ENCODE results near the gene RIMS4.

The RIMS4 gene

DNA sequence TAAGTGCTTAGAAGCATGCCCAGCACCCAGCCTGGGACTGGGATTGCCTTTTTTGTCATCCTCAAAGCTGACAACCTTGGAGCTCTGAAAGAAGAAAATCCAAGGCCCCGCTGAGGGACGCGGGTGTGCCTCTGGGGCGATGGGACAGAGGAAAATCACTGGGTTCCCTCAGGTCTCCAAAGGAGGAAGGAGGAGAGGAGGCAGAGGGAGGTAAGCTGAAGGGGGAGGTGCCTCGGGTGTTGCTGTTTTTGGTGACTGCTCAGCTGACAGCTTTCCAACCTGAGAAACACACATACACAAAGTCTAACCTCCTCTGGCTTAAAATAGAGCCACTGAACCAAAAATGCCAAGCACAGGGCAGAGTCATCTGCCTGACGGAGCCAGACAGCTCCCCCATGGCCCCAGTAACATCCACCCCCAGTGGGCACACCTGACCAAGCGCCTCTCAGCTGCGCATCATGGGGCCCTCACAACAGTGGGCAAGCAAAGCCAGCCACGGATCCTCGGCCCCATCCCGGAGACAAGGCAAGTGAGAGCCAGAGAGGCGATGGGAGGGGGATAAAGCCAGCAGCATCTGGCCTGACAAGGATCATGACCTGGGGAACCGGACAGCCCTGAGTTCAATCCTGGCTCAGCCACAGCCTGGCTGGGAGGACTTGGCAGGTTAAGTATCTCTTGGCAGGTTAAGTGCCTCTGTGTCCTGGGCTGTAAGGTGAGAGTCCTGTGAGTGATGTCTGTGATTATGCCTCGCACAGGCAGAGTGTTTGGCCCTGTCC lies 67.9 kb downstream of the RIMS4 start:
- no peak for DNase-seq (ENCODE audit: low read depth, low spot score)

DNA sequence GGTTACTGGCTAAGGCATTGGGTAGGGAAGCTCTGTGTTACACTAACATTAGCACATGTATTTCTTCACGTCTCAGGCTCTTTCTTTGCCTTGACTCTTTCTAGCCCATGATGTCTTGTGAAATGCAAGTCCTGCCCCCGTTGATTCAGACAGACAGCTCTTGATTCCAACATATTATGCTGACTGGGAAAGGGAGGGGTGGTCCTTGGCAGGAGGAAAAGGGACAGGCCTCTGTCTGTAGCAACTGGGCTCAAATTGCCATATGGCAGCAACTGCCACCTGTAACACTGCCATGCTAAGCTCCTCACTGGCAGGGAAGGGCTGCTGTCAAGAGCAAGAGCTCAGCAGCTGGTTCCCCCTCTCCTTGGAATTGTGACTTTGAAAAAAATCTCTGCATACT lies 70.4 kb downstream of the RIMS4 start:
- DNase-seq (ENCODE audit: low read depth, low spot score): no peak

DNA sequence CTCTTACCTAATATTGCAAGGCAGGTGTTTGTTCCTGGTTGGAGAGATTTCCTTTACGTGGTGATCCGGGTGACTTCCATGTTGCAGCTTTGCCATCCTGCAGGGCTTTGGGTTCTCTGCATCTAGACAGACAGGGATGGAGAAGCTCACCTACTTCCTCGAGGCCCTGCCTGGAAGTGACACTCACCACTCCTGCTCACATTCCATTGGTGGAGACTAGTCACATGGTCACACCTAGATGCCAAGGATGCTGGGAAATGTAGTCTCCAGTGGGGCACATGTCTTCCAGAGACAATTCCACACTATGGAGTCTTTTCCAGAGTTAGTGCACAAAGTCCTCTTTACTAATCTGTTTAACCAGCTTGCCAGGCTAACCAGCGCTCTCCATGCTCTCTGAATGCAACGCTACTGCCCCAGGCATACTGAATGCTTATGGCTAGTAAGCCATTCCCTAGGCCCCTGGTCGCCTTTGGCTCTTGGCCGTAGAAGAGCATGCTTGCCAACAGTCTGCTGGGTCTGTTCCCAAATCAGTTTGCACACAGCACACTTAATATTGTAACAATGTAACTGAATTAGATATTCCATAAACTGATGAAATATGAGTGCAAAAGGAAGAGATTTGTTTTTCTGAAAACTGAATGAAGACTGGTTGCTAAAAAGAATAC lies 71.4 kb downstream of the RIMS4 start:
- DNase-seq (ENCODE audit: low read depth, low spot score): peak; percentile 71

DNA sequence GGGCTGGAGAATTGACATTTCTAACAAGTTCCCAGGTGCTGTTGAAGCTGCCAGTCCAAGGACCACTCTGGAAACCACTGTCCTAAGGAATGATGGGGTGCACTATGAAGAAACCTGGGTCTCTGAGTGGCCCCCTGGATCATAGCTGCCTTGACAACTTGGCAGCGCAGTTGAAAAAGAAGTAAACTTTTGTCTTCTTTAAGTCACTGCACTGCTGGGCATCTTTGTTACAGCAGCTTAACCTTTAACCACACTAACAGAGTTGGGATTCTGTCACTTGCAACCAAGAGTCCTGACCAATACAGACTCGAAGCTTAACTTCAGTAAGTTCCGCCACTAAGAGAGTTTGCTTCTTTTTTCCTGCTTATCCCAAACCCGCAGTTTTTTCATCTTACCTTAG lies 73.2 kb downstream of the RIMS4 start:
- no peak for DNase-seq (ENCODE audit: low read depth, low spot score)

DNA sequence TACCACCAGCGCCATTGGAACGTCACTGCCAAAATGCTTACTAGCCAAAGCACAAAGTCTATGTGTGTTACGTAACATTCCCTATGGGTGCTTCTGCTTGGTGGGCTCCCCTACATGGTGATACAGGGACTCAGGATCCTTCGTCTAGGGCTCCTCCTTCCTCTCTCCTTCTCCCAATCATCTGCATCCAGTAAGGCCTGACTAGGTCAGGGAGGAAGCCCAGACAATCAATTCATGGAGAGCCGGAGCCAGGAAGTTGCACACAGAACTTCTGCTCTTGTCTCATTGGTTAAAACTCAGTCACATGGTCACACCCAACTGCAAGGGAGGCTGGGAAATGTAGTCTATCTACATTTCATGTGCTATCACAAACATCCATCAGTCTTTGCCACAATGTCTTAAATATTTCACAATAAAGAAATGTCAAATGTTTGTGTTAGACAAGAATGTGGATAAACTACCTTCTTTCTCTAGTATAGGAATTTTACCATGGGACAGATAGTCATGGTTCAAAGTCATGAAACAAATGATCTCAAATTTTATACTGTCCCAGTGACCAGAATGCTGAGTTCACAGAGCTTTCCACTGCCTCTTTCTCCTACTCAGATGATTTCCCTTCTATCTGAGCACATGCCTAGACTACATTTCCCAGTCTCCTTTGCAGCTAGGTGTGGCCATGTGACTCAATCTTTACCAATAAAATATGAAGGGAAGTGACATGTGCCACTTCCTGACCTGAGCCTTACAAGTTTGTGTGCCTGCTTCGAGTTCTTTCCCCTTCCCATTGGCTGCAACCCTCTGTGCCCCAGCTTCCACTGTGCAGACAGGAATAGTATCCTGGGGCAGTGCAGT lies 74.0 kb downstream of the RIMS4 start:
- peak; percentile 72 for DNase-seq (ENCODE audit: low read depth, low spot score)

DNA sequence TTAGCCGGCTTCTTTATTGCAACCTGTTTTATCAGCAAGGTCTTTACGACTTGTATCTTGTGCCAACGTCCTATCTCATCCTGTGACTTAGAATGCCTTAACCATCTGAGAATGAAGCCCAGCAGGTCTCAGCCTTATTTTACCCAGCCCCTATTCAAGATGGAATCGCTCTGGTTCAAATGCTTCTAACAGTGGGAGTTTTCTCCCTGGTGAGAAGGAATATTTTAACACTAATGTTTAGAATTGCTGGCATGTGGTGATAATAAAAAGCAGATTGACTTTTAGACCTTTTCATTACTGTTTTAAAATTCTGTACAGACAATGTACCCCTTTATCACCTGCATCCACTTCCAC lies 74.6 kb downstream of the RIMS4 start:
- no peak for DNase-seq (ENCODE audit: low read depth, low spot score)

DNA sequence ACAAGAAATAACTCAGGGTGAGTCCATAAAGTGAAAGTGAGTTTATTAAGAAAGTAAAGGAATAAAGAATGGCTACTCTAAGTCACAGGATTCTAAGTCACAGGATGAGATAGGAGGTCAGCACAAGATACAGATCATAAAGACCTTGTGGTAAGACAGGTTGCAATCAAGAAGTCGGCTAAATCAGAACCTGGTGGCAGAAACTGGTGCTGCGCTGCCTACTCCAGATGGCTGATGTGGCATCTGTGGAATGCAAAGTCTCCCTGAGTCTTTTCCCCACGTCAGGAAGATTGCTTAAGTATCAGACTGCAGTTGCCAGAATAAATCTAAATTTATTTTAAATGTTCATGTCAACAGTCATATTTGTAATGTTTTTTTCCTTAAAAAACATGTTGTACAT lies 75.4 kb downstream of the RIMS4 start:
- DNase-seq (ENCODE audit: low read depth, low spot score): peak; percentile 73

DNA sequence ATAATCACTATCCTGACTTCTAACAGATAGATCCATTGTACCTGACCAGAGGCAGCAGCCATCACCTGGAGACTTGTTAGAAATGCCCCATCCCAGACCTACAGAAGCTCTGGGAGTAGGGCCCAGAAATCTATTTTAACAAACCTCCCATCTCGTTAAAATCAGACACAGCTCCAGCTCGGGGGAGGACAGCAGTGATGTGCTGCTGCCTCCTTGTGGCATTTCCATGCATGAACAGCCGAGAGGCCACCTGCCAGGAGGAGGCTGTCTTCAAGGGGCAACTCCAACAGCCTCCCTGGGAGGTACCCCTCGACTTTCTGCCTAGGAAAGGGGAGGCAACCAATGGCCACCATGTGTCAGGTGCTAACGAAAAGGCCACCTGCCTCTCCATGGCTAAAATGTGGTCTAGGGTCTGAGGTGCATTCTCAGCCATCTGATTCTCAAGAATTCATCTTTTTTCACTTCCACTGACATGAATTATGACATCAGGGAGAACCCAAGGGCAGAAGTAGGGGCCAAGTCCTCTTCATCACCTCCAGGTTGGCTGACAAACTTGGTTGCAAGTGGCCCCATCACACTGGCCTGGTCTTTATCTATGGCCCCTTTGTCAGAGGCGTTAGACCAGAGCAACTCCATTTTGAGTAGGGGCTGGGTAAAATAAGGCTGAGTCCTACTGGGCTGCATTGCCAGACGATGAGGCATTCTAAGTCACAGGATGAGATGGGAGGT lies 76.8 kb downstream of the RIMS4 start:
- peak; percentile 88 for DNase-seq (ENCODE audit: low read depth, low spot score)

DNA sequence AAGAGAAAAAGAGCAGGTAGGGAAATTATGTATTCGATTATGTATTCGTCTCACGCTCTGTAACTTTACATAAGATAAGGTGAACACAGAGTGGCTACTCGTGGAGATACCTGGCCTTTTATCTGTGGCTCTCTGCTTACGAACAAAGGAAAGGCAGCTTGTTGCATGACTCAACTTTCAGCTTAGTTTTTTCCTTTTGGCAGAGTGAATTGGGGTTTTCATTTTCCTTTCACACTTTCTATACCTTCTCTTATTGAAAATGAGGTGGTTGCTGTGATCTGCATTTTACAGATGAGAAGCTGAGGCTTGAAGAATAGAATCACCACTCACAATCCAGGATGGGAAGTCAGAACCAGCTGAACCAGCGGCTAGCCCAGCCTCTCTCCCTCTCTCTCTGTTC lies 78.0 kb downstream of the RIMS4 start:
- peak; percentile 43 for DNase-seq (ENCODE audit: low read depth, low spot score)

DNA sequence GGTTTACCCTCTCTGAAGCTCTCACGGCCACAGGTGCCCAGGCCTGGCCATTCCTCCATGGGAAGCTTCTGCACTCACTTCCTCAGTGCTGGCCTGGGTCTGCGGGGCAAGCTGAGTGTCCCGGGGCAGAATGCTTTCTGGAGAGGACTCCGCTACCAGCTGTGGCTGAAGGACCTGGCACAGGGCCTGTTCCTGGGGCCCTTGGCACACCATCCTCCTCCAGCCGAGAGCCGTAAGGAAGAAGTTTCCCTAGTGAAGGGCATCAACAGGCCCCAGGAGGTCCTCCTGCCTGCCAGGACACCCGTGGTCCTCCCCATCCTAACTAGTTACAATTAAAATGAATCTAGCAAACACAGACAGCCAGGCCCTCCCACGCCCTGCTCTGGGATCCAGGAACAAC lies 78.7 kb downstream of the RIMS4 start:
- DNase-seq (ENCODE audit: low read depth, low spot score): no peak

DNA sequence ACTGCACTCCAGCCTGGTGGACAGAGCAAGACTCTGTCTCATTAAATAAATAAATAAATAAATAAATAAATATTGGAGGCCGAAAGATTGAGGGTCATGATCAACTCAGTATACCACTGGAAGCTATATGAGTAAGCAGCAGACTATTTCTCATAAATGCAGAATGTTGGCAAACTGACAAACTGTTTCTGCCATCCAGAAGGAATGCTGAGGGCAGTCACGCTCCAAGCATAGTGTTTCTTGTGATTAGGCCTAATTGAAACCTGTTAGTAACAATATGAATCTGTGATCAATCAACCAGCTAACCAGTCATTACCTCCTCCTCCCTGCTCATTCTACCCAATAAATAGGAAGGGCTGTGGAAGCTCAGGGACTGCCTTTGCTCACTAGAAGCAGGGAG lies 79.9 kb downstream of the RIMS4 start:
- DNase-seq (ENCODE audit: low read depth, low spot score): peak; percentile 87

DNA sequence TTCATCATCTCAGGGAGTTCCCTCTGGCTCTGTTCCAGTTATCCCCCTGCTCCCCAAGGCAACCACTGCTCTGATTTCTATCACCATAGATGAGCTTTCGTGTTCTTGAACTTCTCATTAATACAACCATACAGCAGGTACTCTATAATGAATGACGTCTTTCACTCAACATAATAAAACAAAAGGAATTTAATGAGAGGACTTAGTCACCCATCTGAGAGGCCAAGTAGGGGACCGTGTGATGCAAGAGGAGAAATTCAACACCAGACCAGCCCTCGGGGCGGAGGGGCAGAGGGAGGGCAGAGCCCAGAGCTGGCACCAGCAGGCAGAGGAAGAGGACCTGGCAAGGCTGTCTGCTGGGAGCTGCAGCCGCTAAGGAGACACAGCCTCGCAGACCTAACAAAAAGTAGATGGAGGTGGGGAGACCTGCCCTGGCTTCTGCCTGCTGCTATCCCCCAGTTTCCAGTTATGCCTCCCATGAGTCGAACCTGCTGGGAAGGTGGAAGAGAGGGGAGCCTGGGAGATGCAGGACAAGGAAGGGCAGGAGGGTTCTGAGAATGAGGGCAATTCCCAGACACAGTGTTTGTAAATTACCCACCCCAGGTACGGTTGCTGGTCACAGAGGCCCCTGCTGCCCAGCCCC lies 81.4 kb downstream of the RIMS4 start:
- peak; percentile 85 for DNase-seq (ENCODE audit: low read depth, low spot score)

DNA sequence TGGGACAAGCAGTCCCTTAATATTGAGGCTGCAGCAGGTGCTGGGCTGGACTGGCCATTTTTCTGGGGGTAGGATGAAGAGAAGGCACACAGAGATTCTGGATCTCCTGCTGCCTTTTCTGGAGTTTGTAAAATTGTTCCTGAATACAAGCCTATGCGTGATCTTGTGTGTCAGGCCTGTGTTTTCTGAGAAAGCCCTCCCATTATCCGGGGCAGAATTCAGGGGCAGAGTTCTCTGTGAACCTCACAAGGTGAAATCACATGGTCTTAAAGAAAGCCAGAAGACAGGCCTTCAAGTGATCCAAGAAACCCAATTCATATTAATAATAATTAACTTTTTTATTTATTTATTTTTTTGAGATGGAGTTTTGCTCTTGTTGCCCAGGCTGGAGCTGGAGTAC lies 82.7 kb downstream of the RIMS4 start:
- no peak for DNase-seq (ENCODE audit: low read depth, low spot score)

DNA sequence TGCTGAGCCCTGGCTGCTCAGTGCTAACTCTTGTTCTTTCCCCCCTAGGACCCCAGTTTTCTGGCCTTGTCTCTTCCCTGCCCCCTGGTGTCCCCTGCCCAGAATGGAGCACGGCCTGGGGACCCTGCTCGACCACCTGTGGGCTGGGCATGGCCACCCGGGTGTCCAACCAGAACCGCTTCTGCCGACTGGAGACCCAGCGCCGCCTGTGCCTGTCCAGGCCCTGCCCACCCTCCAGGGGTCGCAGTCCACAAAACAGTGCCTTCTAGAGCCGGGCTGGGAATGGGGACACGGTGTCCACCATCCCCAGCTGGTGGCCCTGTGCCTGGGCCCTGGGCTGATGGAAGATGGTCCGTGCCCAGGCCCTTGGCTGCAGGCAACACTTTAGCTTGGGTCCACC lies 83.3 kb downstream of the RIMS4 start:
- no peak for DNase-seq (ENCODE audit: low read depth, low spot score)

DNA sequence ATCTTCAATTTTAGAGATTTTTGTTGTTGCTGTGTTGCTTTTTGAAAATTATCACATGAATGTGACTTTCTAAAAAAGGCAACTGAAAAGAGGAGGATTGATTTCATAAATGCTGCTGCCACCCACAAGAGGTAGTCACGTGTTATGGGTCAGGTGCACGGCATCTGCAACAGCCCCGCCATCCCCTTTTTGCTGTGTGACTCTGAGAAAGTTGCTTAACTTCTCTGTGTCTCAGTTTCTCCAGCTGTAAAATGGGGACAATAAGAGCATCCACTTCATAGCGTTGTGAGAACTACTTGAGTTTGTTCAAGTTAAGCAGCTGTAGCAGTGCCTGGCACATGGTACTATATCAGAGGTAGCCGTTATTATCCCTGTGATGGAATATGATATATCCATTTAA lies 84.5 kb downstream of the RIMS4 start:
- no peak for DNase-seq (ENCODE audit: low read depth, low spot score)

DNA sequence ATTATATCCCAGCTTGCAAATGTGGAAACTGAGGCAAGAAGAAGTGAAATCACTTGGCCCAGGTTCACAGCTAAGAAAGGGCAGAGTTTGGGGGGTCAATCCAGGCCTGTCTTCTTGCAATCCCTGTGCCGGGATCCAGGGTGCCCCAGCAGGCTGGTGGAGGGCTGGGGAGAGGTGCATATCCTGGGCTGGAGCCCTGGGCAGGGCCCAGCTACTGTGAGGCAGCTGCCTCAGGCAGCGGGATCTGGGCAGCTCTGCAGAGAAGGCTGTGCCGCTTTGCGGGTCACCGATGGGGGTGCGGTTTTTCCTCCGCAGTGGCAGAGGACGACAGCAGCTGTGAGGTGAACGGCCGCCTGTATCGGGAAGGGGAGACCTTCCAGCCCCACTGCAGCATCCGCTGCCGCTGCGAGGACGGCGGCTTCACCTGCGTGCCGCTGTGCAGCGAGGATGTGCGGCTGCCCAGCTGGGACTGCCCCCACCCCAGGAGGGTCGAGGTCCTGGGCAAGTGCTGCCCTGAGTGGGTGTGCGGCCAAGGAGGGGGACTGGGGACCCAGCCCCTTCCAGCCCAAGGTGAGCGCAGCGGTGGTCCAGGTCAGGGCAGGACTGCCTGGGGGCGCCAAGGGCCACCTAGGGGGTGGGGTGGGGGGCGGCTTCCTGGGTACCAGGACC lies 85.8 kb downstream of the RIMS4 start:
- no peak for DNase-seq (ENCODE audit: low read depth, low spot score)

DNA sequence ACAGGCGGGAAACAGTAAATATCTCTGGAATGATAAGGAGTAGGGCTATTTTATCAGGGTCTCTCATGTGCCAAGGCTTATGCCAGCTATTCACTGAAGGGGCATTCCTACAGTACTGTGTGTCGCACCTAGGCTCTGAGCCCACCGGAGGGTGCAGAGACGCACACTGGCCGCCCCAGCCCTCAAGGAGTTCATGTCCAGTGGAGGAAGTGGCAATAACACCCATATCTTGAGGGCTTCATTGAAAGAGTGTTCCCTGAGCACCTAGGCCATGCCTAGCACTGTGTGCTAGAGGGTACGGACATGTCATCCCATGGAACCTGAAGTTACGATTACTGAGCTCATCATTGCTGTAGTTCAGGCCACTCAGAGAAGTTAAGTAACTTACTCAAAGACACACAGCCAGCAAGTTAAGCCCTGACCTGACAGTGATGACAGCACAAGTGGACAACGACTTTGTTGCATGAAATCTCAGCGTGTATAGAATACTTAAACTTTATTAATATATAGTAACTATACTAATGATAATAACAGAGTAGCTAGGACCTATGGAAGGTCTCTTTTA lies 86.5 kb downstream of the RIMS4 start:
- DNase-seq (ENCODE audit: low read depth, low spot score): no peak

DNA sequence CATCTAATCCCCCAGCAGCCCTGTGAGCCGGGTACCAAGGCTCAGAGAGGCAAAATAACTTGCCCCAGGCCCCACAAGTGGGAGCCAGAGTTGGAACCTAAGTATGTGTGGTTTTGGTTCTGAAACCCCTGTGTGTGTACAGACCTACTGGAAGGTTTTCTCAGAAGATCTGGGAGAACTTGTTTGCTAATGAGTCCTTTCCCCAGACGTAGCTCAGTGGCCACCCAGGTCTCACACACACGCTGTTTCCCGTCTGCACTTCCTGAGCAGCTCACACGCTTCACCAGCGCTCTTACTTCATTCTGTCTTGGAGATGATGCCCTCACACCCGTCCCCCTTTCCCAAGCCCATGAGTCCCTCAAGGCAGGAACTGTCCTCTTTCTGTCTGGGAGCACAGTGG lies 87.0 kb downstream of the RIMS4 start:
- DNase-seq (ENCODE audit: low read depth, low spot score): no peak

DNA sequence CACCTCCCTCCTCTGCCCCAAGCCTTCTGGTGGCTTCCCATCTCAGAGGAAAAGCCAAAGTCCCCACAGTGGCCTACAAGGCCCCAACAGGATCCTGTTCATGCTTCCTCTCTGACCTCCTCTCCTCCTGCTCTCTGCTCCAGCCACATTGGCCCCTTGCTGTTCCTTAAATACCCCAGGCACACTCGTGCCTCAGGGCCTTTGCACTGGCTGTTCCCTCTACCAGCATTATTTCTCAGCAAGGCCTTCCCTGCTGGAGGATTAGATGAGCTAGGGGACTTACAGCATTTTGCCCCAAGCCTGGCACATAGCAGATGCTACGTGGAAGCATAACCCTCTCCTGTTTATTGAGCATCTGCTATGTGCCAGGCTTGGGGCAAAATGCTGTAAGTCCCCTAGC lies 87.4 kb downstream of the RIMS4 start:
- DNase-seq (ENCODE audit: low read depth, low spot score): no peak

DNA sequence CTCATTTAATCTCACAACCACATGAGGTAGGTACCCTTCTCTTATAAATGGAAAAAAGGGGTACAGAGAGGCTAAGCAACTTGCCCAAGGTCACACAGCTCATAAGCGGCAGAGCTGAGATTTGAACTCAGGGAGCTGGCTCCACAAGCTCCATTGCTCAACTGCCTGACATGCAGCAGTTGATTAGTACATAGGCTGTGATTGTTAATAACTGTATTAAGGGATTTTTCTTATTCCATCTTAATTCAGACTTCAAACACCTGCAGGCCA lies 88.6 kb downstream of the RIMS4 start:
- no peak for DNase-seq (ENCODE audit: low read depth, low spot score)

Data from astrocyte of the hippocampus (primary cell).